K562 (cell line): Measurements from ENCODE around the gene GNRH2. TPM values are rescaled to one million over a fixed set of nuclear protein-coding genes. Genes with fewer than 3 reads are reported as not detected.

Experiments
- ATAC-seq: fragments of 200-7000 bp; cut with Tn5 transposase; 3 replicates; pipeline ENCODE4 v1.9.1; 2020; ENCODE audit warnings: moderate library complexity
- BruUV-seq: library from RNA; stranded (reverse); fragments of 400-500 nt; replicated peaks from 2 replicates; lab custom pipeline; 2021; lab: Mats Ljungman, UMichigan
- CTCF ChIA-PET: fragments of 300-600 bp; formaldehyde crosslinking; extraction: SDS; loops from one replicate; lab custom pipeline; 2021; ENCODE audit warnings: low intra/inter-chr PET ratio; lab: Yijun Ruan, JAX
- POLR2A ChIA-PET: fragments of 300-600, 350-650 bp; sonication (Branson Sonifier 250); formaldehyde crosslinking; extraction: SDS; loops from one replicate; lab custom pipeline; 2021; ENCODE audit warnings: antibody characterized with exemption, inconsistent platforms; lab: Yijun Ruan, JAX
- DNase-seq, 4 experiments: peaks; one replicate each; pipeline versions ENCODE4 v3.0.0 to v3.0.0-alpha.2; 2011 to 2018; ENCODE audit warnings: low spot score in 3 of 4, mixed read lengths in 3 of 4; ENCODE audit errors: extremely low read depth in 1 of 4
- FAIRE-seq: peaks from 2 replicates; lab custom pipeline; 2011; peaks lifted over from hg19 to GRCh38; lab: Jason Lieb, UNC
- H2AFZ ChIP-seq: 2 replicates; pipeline ENCODE4 v1.6.0; 2011; ENCODE audit warnings: low read depth, low read length, control low read depth, inconsistent platforms
- H3K27ac ChIP-seq: fragments of 200-600 bp; 3 replicates; pipeline ENCODE4 v1.8.0; 2011; ENCODE audit warnings: low read depth, mild to moderate bottlenecking, control low read depth, inconsistent platforms, low read length, moderate library complexity, mixed read lengths; ENCODE audit errors: extremely low read depth
- H3K27me3 ChIP-seq, 2 experiments: fragments of 300-600 bp in 1 of 2; 2 replicates in 1 of 2; 3 replicates in 1 of 2; pipeline versions ENCODE4 v1.6.0 to v1.8.0; 2011; ENCODE audit warnings: inconsistent platforms in 2 of 2, low read length in 2 of 2, mild to moderate bottlenecking in 1 of 2, mixed read lengths in 1 of 2, moderate library complexity in 1 of 2; ENCODE audit not compliant: control insufficient read depth in 2 of 2, insufficient read depth in 2 of 2
- H3K36me3 ChIP-seq: fragments of 300-600 bp; 3 replicates; pipeline ENCODE4 v1.8.0; 2011; ENCODE audit warnings: mild to moderate bottlenecking, low read length, inconsistent platforms; ENCODE audit not compliant: control insufficient read depth, insufficient read depth
- H3K4me1 ChIP-seq, 2 experiments: fragments of 200-600 bp in 1 of 2; replicated peaks in 1 of 2; 2 replicates in 1 of 2; 3 replicates in 1 of 2; pipeline versions ENCODE4 v1.5.1 to v1.8.0; 2011; ENCODE audit warnings: inconsistent platforms in 2 of 2, low read length in 2 of 2, mild to moderate bottlenecking in 1 of 2, mixed read lengths in 1 of 2, moderate library complexity in 1 of 2; ENCODE audit not compliant: control insufficient read depth in 2 of 2, insufficient read depth in 2 of 2
- H3K4me2 ChIP-seq: 2 replicates; pipeline ENCODE4 v1.6.1; 2011; ENCODE audit warnings: low read length, control low read depth, inconsistent platforms, mixed read lengths; ENCODE audit not compliant: insufficient read depth
- H3K4me3 ChIP-seq: fragments of 200-600 bp; sonication (generic), shearing (Covaris generic); 2 replicates; pipeline ENCODE4 v1.5.1; 2016; ENCODE audit warnings: control low read depth, inconsistent platforms
- H3K79me2 ChIP-seq: fragments of 200-600 bp; 3 replicates; pipeline ENCODE4 v1.8.0; 2011; ENCODE audit warnings: low read length, inconsistent platforms; ENCODE audit not compliant: control insufficient read depth, insufficient read depth
- H3K9ac ChIP-seq, 2 experiments: 2 replicates each; pipeline versions ENCODE4 v1.6.0 to v1.6.1; 2011; ENCODE audit warnings: low read depth in 2 of 2, low read length in 2 of 2, control low read depth in 1 of 2, inconsistent platforms in 1 of 2, mild to moderate bottlenecking in 1 of 2, mixed read lengths in 1 of 2; ENCODE audit not compliant: insufficient read depth in 1 of 2
- H3K9me1 ChIP-seq: one replicate; pipeline ENCODE4 v1.6.0; 2011; ENCODE audit warnings: inconsistent platforms, mild to moderate bottlenecking, low read length, moderate library complexity; ENCODE audit not compliant: control insufficient read depth, insufficient read depth
- H3K9me3 ChIP-seq: replicated peaks from 2 replicates; pipeline ENCODE4 v1.5.1; 2011; ENCODE audit warnings: low read depth, low read length, inconsistent platforms; ENCODE audit not compliant: control insufficient read depth, insufficient read depth
- H4K20me1 ChIP-seq: replicated peaks from 2 replicates; pipeline ENCODE4 v1.6.1; 2011; ENCODE audit warnings: low read length, inconsistent platforms, mixed read lengths; ENCODE audit not compliant: control insufficient read depth, insufficient read depth
- BCL6 ChIP-seq: fragments of 250-450 bp; sonication (Bioruptor Pico); IDR thresholded peaks from 2 replicates; pipeline ENCODE4 v1.4.0; 2020
- HDAC2 ChIP-seq: fragments of 450-650 bp; IDR thresholded peaks from 2 replicates; pipeline ENCODE4 v1.6.1; 2016; ENCODE audit warnings: mild to moderate bottlenecking
- MAFG ChIP-seq: fragments of 450-650 bp; conservative IDR thresholded peaks from 2 replicates; pipeline ENCODE4 v1.6.1; 2016; ENCODE audit warnings: missing genetic modification characterization, missing compliant biosample characterization
- NEUROD1 ChIP-seq: fragments of 150-350 bp; IDR thresholded peaks from 2 replicates; pipeline ENCODE4 v1.6.1; 2014; ENCODE audit warnings: borderline replicate concordance, low read length, low read depth; ENCODE audit not compliant: partially characterized antibody
- PYGO2 ChIP-seq: fragments of 450-650 bp; IDR thresholded peaks from 2 replicates; pipeline ENCODE4 v1.6.1; 2016; ENCODE audit warnings: mild to moderate bottlenecking, missing genetic modification characterization, moderate library complexity, missing compliant biosample characterization
- RB1 ChIP-seq: fragments of 450-650 bp; IDR thresholded peaks from 2 replicates; pipeline ENCODE4 v1.6.1; 2017; ENCODE audit warnings: low read depth, mild to moderate bottlenecking
- YY1 ChIP-seq, 3 experiments: IDR thresholded peaks; 2 replicates each; pipeline ENCODE4 v1.6.1; 2011; ENCODE audit warnings: low read length in 2 of 3, mild to moderate bottlenecking in 2 of 3, moderate library complexity in 2 of 3, borderline replicate concordance in 1 of 3, control low read depth in 1 of 3, low read depth in 1 of 3; ENCODE audit not compliant: insufficient read depth in 3 of 3, insufficient replicate concordance in 2 of 3, control insufficient read depth in 1 of 3, insufficient read length in 1 of 3; ENCODE audit errors: extremely low read depth in 1 of 3
- ZKSCAN3 ChIP-seq: fragments of 250-450 bp; sonication (Bioruptor Pico); IDR thresholded peaks from 2 replicates; pipeline ENCODE4 v1.4.0; 2020
- ZSCAN32 ChIP-seq: fragments of 450-650 bp; formaldehyde crosslinking; IDR thresholded peaks from 2 replicates; pipeline ENCODE4 v1.4.0; 2020; ENCODE audit warnings: mild to moderate bottlenecking, moderate library complexity
- WGBS: fragments of 100-300 bp; shearing (Covaris generic); methylation state at CpG from one replicate; pipeline ENCODE4 v1.1.6; 2016; ENCODE audit warnings: low coverage, mixed read lengths; ENCODE audit not compliant: insufficient coverage; ENCODE audit errors: missing lambda C conversion rate; 5-methylcytosine and 5-hydroxymethylcytosine counted together
- in situ Hi-C: fragments of 300-500 bp; cut with MboI; formaldehyde crosslinking; loops from 4 replicates; pipeline ENCODE4 v1.15.0; 2018; ENCODE audit warnings: inconsistent platforms, mixed read lengths
- intact Hi-C: fragments of 100-400 bp; cut with micrococcal nuclease; formaldehyde crosslinking; loops from 2 replicates; pipeline ENCODE4 v1.14.2; 2022
- polyA plus RNA-seq, 8 experiments: library from polyadenylated mRNA; depleted of rRNA in 4 of 8; stranded (reverse) in 5 of 8; unstranded in 3 of 8; fragments of >200 nt; fragmentation: Nextera tagmentation in 2 of 8; fragmentation: Illumina TruSeq in 1 of 8; extraction: Ambion mirVana in 2 of 8; extraction: Trizol in 1 of 8; gene quantifications; 2 replicates each; pipeline versions ENCODE4 v1.2.1 to v1.2.3, GENCODE V29; 2011 to 2014; ENCODE audit warnings: inconsistent platforms in 1 of 8, missing spikeins in 1 of 8
- total RNA-seq, 7 experiments: library from RNA; depleted of rRNA in 6 of 7; stranded (reverse); fragments of >200 nt in 6 of 7; fragmentation: Illumina TruSeq in 2 of 7; extraction: Trizol in 2 of 7; gene quantifications; 2 replicates each; pipeline versions ENCODE4 v1.2.1 to v1.2.3, GENCODE V29; 2011 to 2021; ENCODE audit warnings: low replicate concordance in 1 of 7
- TF ChIP-seq, protein P1 (sequence below): fragments of 450-650 bp; formaldehyde crosslinking; IDR thresholded peaks from 2 replicates; pipeline ENCODE4 v1.4.0; 2022; ENCODE audit warnings: mild to moderate bottlenecking, moderate library complexity
- TF ChIP-seq, protein P2 (sequence below), 3 experiments: fragments of 200-800 bp in 1 of 3; fragments of 250-450 bp in 1 of 3; fragments of 450-650 bp in 1 of 3; sonication (Bioruptor Pico) in 1 of 3; sonication (Bioruptor generic) in 1 of 3; formaldehyde crosslinking in 1 of 3; IDR thresholded peaks; 2 replicates each; pipeline versions ENCODE4 v1.6.1 to v1.8.0; 2016 to 2022; ENCODE audit warnings: mild to moderate bottlenecking in 2 of 3, missing genetic modification characterization in 2 of 3, missing compliant biosample characterization in 1 of 3, moderate library complexity in 1 of 3
- TF ChIP-seq, protein P3 (sequence below): fragments of 450-650 bp; IDR thresholded peaks from 2 replicates; pipeline ENCODE4 v1.6.1; 2016; ENCODE audit warnings: missing biosample characterization, missing genetic modification characterization
- TF ChIP-seq, protein P4 (sequence below): IDR thresholded peaks from 2 replicates; pipeline ENCODE4 v1.6.1; 2014; ENCODE audit warnings: antibody characterized with exemption

Gene GNRH2
- total and polyA plus RNA-seq, 9 of the 15 experiments (the other 6 are each of a cell fraction or from before 2014, with no cell fraction given): 0.11 to 0.50 (median 0.24) TPM; not detected in 5

DNA sequence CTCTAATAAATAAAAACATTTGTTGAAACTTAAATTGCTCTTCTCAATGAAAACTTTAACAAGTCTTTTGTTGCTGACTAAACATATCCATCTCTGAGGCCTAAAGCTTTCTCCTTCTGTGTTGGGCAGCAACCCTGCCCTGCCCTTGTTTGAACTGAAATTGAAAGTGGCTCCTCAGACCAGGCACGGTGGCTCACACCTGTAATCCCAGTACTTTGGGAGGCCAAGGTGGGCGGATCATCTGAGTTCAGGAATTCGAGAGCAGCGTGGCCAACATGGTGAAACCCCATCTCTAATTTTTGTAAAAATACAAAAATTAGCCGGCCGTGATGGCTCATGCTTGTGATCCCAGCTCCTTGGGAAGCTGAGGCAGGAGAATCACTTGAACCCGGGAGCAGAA lies 29.2 kb upstream of the GNRH2 start:
- Histone ChIP-seq H3K4me3 (no peak overlapping the region), H3K79me2 (no peaks in the 10 kb centered on the region), H3K4me1 (no peaks in the 10 kb centered on the region), H3K9me3 (no peaks in the 10 kb centered on the region), H3K27ac (no peak overlapping the region), H3K9me1 (no peaks in the 10 kb centered on the region), H3K27me3 (no peaks in the 10 kb centered on the region), H3K36me3 (peaks cover 35% of the 10 kb centered on the region), H2AFZ (no peak overlapping the region), H4K20me1 (no peaks in the 10 kb centered on the region; the same call in 1 of the 2 replicates), H3K9ac (no peak overlapping the region), H3K4me2 (no peak overlapping the region)
- no TSS peak for BruUV-seq
- in situ Hi-C loops (no loop called here), intact Hi-C loops (no loop called here)
- DNase-seq (no peak), ATAC-seq (no peak), FAIRE-seq (no peak)
- CTCF ChIA-PET: no interaction called here
- WGBS: 87% methylated on average over 4 of the region's 7 CpGs
- POLR2A ChIA-PET: interaction anchor here (0.6 kb wide), 1 partner anchor 148 kb away, joined by 3 read pairs; no protein-coding TSS in a partner anchor
- TF ChIP-seq ZKSCAN3 (no peak), RB1 (no peak), YY1 (IDR thresholded peaks at IDR 0.05; ENCODE audit: borderline replicate concordance in 1 of 3, control insufficient read depth in 1 of 3, extremely low read depth in 1 of 3, insufficient read depth in 3 of 3, insufficient read length in 1 of 3, insufficient replicate concordance in 2 of 3, low read depth in 1 of 3, low read length in 2 of 3) (no peak), MAFG (tag) (no peak), BCL6 (CRISPR knock-in tag) (no peak), PYGO2 (tag) (no peak), HDAC2 (no peak), ZSCAN32 (no peak), NEUROD1 (no peak)
- TF ChIP-seq, protein P1, sequence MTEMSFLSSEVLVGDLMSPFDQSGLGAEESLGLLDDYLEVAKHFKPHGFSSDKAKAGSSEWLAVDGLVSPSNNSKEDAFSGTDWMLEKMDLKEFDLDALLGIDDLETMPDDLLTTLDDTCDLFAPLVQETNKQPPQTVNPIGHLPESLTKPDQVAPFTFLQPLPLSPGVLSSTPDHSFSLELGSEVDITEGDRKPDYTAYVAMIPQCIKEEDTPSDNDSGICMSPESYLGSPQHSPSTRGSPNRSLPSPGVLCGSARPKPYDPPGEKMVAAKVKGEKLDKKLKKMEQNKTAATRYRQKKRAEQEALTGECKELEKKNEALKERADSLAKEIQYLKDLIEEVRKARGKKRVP (CRISPR knock-in tag): no peak
- TF ChIP-seq, protein P2, sequence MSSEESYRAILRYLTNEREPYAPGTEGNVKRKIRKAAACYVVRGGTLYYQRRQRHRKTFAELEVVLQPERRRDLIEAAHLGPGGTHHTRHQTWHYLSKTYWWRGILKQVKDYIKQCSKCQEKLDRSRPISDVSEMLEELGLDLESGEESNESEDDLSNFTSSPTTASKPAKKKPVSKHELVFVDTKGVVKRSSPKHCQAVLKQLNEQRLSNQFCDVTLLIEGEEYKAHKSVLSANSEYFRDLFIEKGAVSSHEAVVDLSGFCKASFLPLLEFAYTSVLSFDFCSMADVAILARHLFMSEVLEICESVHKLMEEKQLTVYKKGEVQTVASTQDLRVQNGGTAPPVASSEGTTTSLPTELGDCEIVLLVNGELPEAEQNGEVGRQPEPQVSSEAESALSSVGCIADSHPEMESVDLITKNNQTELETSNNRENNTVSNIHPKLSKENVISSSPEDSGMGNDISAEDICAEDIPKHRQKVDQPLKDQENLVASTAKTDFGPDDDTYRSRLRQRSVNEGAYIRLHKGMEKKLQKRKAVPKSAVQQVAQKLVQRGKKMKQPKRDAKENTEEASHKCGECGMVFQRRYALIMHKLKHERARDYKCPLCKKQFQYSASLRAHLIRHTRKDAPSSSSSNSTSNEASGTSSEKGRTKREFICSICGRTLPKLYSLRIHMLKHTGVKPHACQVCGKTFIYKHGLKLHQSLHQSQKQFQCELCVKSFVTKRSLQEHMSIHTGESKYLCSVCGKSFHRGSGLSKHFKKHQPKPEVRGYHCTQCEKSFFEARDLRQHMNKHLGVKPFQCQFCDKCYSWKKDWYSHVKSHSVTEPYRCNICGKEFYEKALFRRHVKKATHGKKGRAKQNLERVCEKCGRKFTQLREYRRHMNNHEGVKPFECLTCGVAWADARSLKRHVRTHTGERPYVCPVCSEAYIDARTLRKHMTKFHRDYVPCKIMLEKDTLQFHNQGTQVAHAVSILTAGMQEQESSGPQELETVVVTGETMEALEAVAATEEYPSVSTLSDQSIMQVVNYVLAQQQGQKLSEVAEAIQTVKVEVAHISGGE (CRISPR knock-in tag; IDR thresholded peaks at IDR 0.05): no peak
- TF ChIP-seq, protein P3, sequence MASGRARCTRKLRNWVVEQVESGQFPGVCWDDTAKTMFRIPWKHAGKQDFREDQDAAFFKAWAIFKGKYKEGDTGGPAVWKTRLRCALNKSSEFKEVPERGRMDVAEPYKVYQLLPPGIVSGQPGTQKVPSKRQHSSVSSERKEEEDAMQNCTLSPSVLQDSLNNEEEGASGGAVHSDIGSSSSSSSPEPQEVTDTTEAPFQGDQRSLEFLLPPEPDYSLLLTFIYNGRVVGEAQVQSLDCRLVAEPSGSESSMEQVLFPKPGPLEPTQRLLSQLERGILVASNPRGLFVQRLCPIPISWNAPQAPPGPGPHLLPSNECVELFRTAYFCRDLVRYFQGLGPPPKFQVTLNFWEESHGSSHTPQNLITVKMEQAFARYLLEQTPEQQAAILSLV (tag): no peak
- TF ChIP-seq, protein P4, sequence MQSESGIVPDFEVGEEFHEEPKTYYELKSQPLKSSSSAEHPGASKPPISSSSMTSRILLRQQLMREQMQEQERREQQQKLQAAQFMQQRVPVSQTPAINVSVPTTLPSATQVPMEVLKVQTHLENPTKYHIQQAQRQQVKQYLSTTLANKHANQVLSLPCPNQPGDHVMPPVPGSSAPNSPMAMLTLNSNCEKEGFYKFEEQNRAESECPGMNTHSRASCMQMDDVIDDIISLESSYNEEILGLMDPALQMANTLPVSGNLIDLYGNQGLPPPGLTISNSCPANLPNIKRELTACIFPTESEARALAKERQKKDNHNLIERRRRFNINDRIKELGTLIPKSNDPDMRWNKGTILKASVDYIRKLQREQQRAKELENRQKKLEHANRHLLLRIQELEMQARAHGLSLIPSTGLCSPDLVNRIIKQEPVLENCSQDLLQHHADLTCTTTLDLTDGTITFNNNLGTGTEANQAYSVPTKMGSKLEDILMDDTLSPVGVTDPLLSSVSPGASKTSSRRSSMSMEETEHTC: no peak
